Fibroblast of peridontal ligament (primary cell): ENCODE results near the gene LRRC49.
"Not testable (repeated sequence)": the region's sequence is repeated elsewhere in the genome, so short reads cannot be mapped to it uniquely, and the experiment has no call there.

Experiments used
- DNase-seq: peaks from one replicate; pipeline ENCODE4 v3.0.0-alpha.2; 2010; ENCODE audit errors: extremely low read depth

The LRRC49 gene

DNA sequence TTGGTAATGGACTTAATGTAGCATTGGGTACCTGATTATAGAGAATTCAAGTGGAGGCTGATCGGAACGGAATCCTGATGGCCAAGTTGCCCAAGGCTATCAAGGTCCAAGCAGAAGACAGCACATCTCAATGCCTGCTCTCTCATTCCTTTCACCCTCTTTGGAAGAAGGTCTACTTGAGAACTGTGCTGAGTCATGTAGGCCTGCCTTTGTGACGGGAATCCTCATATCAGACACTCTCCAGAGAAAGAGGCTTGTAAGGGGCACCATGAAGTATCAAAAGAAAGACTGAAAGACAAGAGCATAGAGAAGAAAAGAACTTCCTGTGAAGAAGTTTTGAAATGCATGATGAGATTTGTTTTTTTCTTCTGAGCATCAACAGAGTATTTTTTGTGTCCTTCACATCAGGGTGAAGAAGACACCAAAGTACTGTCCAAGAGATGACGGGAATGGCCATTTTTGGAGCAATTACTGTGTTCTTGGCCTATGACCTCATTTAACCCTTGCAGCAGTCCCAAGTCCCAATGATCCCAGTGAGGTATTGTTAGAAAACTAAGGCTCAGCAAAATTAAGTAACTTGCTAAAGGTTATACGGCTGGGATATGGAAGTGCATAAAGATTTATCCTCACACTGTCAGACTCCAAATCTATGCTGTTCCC is 25.5 kb upstream of the LRRC49 start:
- peak; percentile 29 for DNase-seq

DNA sequence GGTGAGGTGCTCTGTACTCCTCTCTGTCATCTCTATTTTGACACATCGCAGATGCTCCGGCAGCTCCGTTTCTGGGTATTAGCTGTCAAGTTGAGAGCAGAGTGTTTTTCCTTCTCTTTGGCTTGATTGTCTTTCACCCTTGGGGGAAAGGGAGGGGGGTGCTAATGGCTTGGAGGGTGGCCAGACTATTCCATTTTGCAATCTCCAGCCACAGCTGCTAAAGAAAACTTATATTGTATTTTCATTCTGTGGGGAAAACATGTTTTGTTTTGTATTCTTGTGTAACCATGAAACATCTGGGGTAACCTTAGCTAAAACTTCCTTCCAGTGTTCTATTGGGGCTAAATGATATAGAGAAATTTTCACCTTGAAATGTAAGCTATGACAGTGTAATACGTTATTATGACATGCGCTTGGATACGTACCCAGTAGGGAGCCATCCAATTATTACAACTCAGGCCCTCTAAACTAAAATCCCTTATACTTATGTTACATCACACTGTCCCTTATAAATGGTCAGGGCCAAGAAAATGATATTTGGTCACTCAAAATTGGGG is 24.6 kb upstream of the LRRC49 start:
- peak; percentile 93 for DNase-seq

DNA sequence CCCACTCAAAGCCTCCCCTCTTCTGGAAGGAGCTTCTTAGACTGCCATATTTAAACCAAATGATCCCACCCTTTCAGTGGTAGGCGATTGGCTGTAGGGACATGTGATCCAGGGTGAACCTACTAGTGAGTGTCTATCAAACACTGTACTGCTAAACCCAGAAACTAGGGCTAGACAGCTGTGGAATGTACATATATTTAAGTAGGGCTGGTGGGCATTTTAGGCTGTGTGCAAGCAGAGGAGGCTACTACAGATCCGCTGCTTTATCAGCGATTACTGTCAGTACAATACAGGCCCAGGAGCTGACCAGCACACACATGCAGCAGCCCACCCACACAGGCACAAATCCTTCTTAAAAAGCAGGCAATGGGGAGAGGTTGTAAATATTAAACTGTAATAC is 23.3 kb upstream of the LRRC49 start:
- no peak for DNase-seq

DNA sequence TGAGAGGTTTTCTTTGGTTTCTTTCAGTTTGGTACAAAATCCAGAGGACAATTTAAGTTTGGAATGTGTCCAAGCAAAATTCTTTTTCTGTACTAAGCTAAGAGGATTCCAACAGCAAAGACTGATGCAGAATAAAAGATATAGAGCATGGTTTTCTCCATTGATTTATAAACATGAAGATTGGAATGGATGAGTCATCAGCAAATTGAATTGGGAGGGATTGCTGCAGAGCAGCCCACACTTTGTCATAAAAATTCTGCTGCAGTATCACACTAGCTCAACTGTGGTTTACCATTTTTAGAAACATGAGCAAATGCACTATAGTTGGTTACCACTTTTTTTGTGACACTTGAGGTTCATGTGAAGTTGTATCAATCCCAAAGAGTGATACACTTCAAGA is 22.6 kb upstream of the LRRC49 start:
- DNase-seq = peak; percentile 97

GRCh38 chr15:70871490-70871889 is 21.1 kb upstream of the LRRC49 start:
- not testable (repeated sequence) for DNase-seq

- DNase-seq = no peak
These were observed 19.2 kb upstream of the LRRC49 start for GRCh38 chr15:70873232-70874054.

DNA sequence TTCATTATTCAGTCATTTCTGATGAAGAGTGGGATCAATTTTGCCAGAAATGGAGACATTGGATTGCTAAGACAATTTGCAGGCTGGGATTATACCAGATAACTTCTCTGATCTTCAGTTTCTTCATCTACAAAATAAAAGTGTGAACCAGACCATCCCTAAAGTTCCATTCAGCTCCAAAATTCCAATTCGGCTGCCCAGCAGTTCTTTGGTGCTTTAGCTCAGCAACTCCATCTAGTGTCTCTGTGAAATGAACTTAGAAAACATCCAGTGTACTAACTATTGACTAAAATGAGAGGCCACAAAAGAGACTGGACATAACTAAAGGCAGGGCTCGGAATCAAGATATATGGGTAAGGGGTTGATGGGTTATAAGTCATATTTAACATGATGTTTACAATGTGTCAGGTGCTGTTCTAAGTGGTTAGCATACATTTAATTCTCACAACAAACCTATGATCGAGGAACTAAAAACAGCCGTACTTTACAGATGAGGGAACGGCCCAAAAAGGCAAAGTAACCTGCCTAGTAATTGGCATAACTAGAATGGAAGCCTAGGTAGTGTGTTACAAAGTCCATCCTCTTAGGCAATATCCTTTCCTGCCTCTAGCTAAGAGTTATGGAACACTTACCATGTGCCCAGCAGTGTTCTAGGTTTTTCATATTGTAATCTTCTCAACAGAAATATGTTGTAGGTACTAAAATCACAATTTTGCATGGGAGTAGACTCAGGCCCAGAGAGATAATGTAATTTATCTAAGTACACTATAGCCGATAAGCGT is 17.4 kb upstream of the LRRC49 start:
- DNase-seq = peak; percentile 82

DNA sequence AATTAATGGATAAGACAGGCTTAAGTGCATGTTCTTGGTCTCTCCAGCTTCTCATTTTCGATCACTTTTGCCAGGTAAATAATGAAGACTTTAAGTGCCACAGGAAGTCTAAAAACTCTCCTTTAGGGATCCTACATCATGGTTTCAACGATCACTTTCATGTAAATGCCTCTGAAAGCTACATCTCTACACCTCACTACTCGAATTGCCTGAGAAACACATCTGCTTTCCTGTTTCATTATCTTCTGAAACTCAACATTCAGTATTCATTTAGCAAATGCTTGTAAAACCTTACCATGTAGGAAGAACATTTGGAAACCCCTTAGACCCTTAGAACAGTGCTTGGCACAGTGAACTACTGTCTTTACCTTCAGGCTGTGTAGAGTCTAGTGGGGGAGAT is 16.6 kb upstream of the LRRC49 start:
- DNase-seq = no peak

DNA sequence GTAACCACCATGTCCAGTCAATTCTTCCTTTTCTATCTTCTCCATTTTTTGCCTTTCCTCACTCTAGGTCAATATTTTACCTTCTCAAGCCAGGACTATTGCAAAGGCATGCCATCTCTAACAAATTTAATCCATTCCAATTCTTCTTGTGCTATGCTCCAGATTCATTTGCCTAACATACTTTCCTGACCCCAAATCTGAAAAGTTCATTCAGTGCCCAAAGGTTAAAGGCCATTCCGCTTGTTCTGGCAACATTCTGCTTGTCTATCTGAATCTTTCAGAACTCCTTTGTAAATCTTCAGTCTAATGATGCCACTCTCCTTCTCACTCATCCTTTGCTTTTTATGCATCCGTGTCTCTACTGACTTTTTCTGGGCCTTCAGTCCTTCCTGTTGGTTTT is 15.9 kb upstream of the LRRC49 start:
- DNase-seq = no peak

DNA sequence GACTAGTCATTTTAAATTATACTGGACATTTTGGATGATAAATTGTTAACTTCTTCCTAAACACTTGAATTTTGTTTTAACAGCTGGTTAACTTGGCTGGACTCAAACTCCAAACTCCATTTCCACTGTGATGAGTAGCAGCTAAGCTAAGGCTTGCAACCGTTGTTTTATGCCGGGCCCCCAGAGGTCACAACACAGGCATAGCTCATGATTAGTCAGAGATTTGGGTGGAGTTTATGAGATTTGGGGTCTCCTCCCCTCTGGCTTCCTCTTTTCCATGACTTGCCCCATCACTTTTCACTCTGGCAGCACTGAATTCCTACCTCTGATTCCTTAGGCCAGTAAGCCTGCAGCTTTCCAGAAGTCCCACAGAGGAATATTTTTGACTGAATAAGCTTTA is 13.2 kb upstream of the LRRC49 start:
- peak; percentile 79 for DNase-seq

DNA sequence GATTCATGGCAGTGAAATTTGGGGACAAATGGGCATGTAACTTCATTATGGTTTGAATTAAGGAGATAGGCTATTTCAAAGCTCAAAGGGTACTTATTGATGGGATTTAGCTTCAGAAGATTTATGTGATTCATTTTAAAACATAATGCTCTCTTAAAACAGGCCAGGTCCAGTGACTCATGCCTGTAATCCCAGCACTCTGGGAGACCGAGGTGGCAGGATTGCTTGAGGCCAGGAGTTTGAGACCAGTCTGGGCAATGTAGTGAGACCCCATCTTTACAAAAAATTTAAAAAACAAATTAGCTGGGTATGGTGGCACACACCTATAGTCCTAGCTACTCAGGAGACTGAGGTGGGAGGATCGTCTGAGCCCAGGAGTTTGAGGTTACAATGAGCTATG is 11.8 kb upstream of the LRRC49 start:
- peak; percentile 34 for DNase-seq

DNA sequence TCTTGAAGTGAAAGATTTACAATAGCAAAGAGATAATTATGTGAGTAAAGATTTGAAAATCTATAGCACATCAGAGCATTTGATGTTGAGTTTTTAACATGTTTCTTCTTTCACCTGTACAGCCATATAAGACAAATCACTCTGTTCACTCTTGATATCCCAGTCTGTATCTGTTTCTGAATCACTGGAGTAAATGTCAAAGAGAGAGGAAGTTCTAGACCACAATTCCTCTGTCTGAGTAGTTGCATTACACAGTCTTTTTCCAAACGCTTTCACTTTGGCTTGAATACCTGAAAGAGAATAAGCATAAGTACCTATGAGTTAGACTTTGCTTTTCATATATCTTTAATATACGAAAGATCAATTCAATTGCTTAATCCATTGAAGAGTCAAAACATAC is 10.3 kb upstream of the LRRC49 start:
- no peak for DNase-seq

- peak; percentile 81 for DNase-seq
These were observed 410 bp downstream of the LRRC49 start for GRCh38 chr15:70892912-70893560.

DNA sequence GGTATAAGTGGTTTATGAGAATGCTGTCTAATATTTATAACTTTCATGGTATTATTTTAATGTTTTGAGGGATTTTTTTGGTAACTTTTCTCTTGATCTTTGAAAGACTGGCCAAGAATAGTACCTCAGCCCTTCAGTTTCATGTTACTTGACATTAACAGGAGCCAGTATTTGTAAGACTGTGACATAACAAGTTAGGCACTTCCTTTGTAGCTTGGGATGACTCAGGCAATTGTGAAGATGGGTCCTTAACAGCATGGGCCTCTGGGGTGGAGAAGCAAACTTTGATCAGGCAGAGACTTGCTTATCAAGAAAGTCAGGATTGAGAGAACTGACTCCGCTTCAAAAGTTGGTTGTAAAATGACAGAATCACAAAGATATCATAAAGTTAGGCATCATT is 9.5 kb downstream of the LRRC49 start:
- DNase-seq = peak; percentile 79

DNA sequence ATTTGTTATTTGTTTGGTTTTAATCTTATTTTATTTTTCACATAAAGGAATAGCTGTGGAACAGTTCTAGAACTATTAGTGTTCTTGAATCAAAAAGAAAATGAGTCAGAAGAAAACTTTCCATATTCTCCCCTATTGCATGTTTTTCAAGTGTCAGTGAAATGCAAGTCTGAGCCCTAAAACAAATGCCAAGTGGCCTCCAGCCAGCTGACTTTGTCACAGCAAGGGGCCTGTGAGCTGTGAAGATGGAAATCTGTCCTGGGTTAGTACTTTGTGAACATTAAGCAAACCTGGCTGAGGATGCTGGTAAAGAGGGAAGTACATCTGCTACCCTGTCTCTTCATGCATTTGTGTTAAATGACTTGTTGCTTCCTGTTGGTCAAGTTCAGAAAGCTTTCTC is 14.2 kb downstream of the LRRC49 start:
- DNase-seq = peak; percentile 42

DNA sequence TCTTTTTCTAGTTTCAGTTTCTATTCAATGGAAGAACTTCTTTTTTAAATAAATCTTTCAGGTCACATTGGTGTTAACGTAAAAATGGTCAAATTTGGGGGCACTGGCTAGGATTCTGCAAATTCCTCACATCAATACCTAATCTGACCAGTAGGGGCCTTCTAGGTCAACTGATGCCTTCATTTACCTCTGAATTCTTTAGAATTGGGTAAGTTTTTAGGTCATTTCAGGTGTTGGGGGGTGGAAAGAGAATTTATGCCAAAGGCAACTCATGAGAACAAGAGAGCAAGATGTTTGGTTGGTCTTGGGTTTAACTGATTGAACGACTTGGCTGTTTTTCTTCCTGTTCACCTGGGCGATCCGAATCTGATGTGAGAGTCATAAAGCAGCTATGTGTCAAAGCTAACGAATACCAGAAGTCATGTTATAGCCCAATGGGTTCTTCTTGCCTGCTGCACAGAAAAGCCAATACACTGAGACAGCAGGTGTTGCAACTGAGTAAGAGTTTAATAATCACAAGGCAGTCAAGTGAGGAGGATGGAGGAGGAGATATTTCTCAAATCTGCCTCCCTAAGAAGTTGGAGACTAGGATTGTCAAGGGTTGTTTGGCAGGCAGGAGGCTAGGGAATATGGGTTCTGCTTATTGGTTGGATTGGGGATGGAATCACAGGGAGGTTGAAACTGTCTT is 15.3 kb downstream of the LRRC49 start:
- DNase-seq = no peak

- no peak for DNase-seq
These were observed 18.3 kb downstream of the LRRC49 start for GRCh38 chr15:70910958-70911357.

- no peak for DNase-seq
These were observed 19.6 kb downstream of the LRRC49 start for GRCh38 chr15:70912187-70912586.

GRCh38 chr15:70916531-70916930 is 23.9 kb downstream of the LRRC49 start:
- no peak for DNase-seq

- no peak for DNase-seq
These were observed 25.3 kb downstream of the LRRC49 start for GRCh38 chr15:70917955-70918354.
